SK-N-SH (cell line): ENCODE data around the gene SMAP1. TPM values are rescaled to one million over a fixed set of nuclear protein-coding genes. Genes with fewer than 3 reads are reported as not detected.

Source experiments
- CTCF ChIA-PET: fragments of 300-600, 350-600 bp; formaldehyde crosslinking; extraction: SDS; loops from one replicate; lab custom pipeline; 2021; lab: Yijun Ruan, JAX
- POLR2A ChIA-PET: fragments of 350-600 bp; sonication (Branson Sonifier 250); formaldehyde crosslinking; extraction: SDS; loops from one replicate; lab custom pipeline; 2020; ENCODE audit warnings: antibody characterized with exemption, inconsistent platforms; lab: Yijun Ruan, JAX
- DNase-seq: peaks from one replicate; pipeline ENCODE4 v3.0.0; 2012
- H2AFZ ChIP-seq: fragments of 200-600 bp; sonication (generic); 2 replicates; pipeline ENCODE4 v1.8.1; 2016; ENCODE audit warnings: antibody characterized with exemption, mild to moderate bottlenecking, low read depth
- H3F3A ChIP-seq: fragments of 200-600 bp; sonication (generic); replicated peaks from 2 replicates; pipeline ENCODE3; 2016; ENCODE audit warnings: antibody characterized with exemption, mild to moderate bottlenecking; ENCODE audit not compliant: insufficient read depth
- H3K27ac ChIP-seq, 2 experiments: fragments of 200-500 bp in 1 of 2; fragments of 200-600 bp in 1 of 2; sonication (Bioruptor generic) in 1 of 2; sonication (generic), shearing (Covaris generic) in 1 of 2; 2 replicates each; pipeline versions ENCODE4 v1.5.1 to v1.6.1; 2014 to 2016; ENCODE audit warnings: low read depth in 2 of 2, inconsistent platforms in 1 of 2, low read length in 1 of 2, mild to moderate bottlenecking in 1 of 2, mixed read lengths in 1 of 2
- H3K27me3 ChIP-seq: fragments of 200-600 bp; sonication (generic), shearing (Covaris generic); 2 replicates; pipeline ENCODE4 v1.6.1; 2016; ENCODE audit warnings: mixed run types; ENCODE audit not compliant: insufficient read depth
- H3K36me3 ChIP-seq, 2 experiments: fragments of 200-500 bp in 1 of 2; fragments of 200-600 bp in 1 of 2; sonication (Bioruptor generic) in 1 of 2; sonication (generic) in 1 of 2; replicated peaks in 1 of 2; 2 replicates each; pipeline versions ENCODE3 to v1.5.1; 2014 to 2016; ENCODE audit warnings: low read length in 1 of 2, mild to moderate bottlenecking in 1 of 2; ENCODE audit not compliant: insufficient read depth in 2 of 2, control insufficient read depth in 1 of 2
- H3K4me1 ChIP-seq, 2 experiments: fragments of 200-500 bp in 1 of 2; fragments of 200-600 bp in 1 of 2; sonication (Bioruptor generic) in 1 of 2; sonication (generic), shearing (Covaris generic) in 1 of 2; 2 replicates each; pipeline versions ENCODE4 v1.5.1 to v1.6.1; 2014 to 2016; ENCODE audit warnings: low read depth in 1 of 2, low read length in 1 of 2, mixed run types in 1 of 2; ENCODE audit not compliant: insufficient read depth in 2 of 2, control insufficient read depth in 1 of 2
- H3K4me2 ChIP-seq: fragments of 200-600 bp; sonication (generic), shearing (Covaris generic); 2 replicates; pipeline ENCODE4 v1.6.1; 2017; ENCODE audit warnings: mixed run types
- H3K4me3 ChIP-seq, 2 experiments: fragments of 200-500 bp in 1 of 2; fragments of 200-600 bp in 1 of 2; sonication (Bioruptor generic) in 1 of 2; sonication (generic), shearing (Covaris generic) in 1 of 2; 2 replicates each; pipeline versions ENCODE4 v1.5.1 to v1.8.1; 2014 to 2016; ENCODE audit warnings: low read depth in 2 of 2, inconsistent platforms in 1 of 2, low read length in 1 of 2, mild to moderate bottlenecking in 1 of 2, mixed read lengths in 1 of 2, moderate library complexity in 1 of 2
- H3K79me2 ChIP-seq: fragments of 200-600 bp; sonication (generic); 2 replicates; pipeline ENCODE4 v1.8.1; 2017; ENCODE audit warnings: mild to moderate bottlenecking; ENCODE audit not compliant: insufficient read depth
- H3K9ac ChIP-seq: fragments of 200-600 bp; sonication (generic); 2 replicates; pipeline ENCODE4 v1.6.1; 2017; ENCODE audit warnings: mixed run types
- H3K9me2 ChIP-seq: fragments of 200-600 bp; sonication (generic); 2 replicates; pipeline ENCODE4 v1.6.1; 2017; ENCODE audit warnings: mixed run types
- H3K9me3 ChIP-seq: fragments of 200-600 bp; sonication (generic); 2 replicates; pipeline ENCODE4 v1.6.1; 2017; ENCODE audit warnings: mixed run types, mild to moderate bottlenecking, moderate library complexity
- H4K20me1 ChIP-seq: fragments of 200-600 bp; sonication (generic); 2 replicates; pipeline ENCODE4 v1.6.1; 2017; ENCODE audit warnings: mild to moderate bottlenecking, mixed run types; ENCODE audit not compliant: insufficient read depth
- CHD2 ChIP-seq: fragments of 150-350 bp; IDR thresholded peaks from 2 replicates; pipeline ENCODE4 v1.6.1; 2018; ENCODE audit warnings: low read length; ENCODE audit not compliant: partially characterized antibody
- EZH2phosphoT487 ChIP-seq: fragments of 200-600 bp; sonication (generic); IDR thresholded peaks from 2 replicates; pipeline ENCODE4 v1.6.1; 2017; ENCODE audit warnings: low read depth, mixed run types, mild to moderate bottlenecking, antibody characterized with exemption, moderate library complexity, borderline replicate concordance
- FOSL2 ChIP-seq: IDR thresholded peaks from 2 replicates; pipeline ENCODE4 v1.4.0; 2012; ENCODE audit warnings: low read depth, mild to moderate bottlenecking, moderate library complexity, borderline replicate concordance
- FOXJ3 ChIP-seq: sonication (generic); formaldehyde crosslinking; IDR thresholded peaks from 2 replicates; pipeline ENCODE4 v1.5.1; 2020; ENCODE audit warnings: mild to moderate bottlenecking, missing genetic modification reagents
- GABPA ChIP-seq: IDR thresholded peaks from 2 replicates; pipeline ENCODE4 v1.4.0; 2012; ENCODE audit warnings: low read depth, mild to moderate bottlenecking
- GATA2 ChIP-seq: sonication (generic); formaldehyde crosslinking; IDR thresholded peaks from 2 replicates; pipeline ENCODE4 v1.5.0; 2020; ENCODE audit warnings: mild to moderate bottlenecking, missing genetic modification reagents
- IRF3 ChIP-seq: fragments of 150-350 bp; IDR thresholded peaks from 2 replicates; pipeline ENCODE4 v1.6.1; 2016; ENCODE audit warnings: mild to moderate bottlenecking, low read depth, low read length
- JUND ChIP-seq: IDR thresholded peaks from 2 replicates; pipeline ENCODE4 v1.4.0; 2012
- MAX ChIP-seq: IDR thresholded peaks from 2 replicates; pipeline ENCODE4 v1.4.0; 2012; ENCODE audit warnings: low read depth
- MEF2A ChIP-seq: IDR thresholded peaks from 2 replicates; pipeline ENCODE4 v1.4.0; 2012; ENCODE audit warnings: low read depth, borderline replicate concordance
- MXI1 ChIP-seq: IDR thresholded peaks from 2 replicates; pipeline ENCODE4 v1.6.1; 2012; ENCODE audit warnings: mild to moderate bottlenecking, low read depth, low read length, improper control_type of control experiment
- NFIC ChIP-seq: IDR thresholded peaks from 2 replicates; pipeline ENCODE4 v1.4.0; 2012; ENCODE audit warnings: borderline replicate concordance
- NRF1 ChIP-seq: IDR thresholded peaks from 2 replicates; pipeline ENCODE4 v1.6.1; 2012; ENCODE audit warnings: low read depth, mild to moderate bottlenecking, low read length
- RAD21 ChIP-seq: IDR thresholded peaks from 2 replicates; pipeline ENCODE4 v1.6.1; 2012; ENCODE audit warnings: mild to moderate bottlenecking, low read length
- RCOR1 ChIP-seq: fragments of 150-350 bp; IDR thresholded peaks from 2 replicates; pipeline ENCODE4 v1.6.1; 2017; ENCODE audit warnings: antibody characterized with exemption, low read length
- RFX5 ChIP-seq: IDR thresholded peaks from 2 replicates; pipeline ENCODE4 v1.6.1; 2012; ENCODE audit warnings: mild to moderate bottlenecking, improper control_type of control experiment, low read length
- SIN3A ChIP-seq: IDR thresholded peaks from 2 replicates; pipeline ENCODE4 v1.6.1; 2012; ENCODE audit warnings: low read depth, mild to moderate bottlenecking, low read length, moderate library complexity, borderline replicate concordance
- TAF1 ChIP-seq: IDR thresholded peaks from 2 replicates; pipeline ENCODE4 v1.6.1; 2012; ENCODE audit warnings: low read depth, mild to moderate bottlenecking, low read length, moderate library complexity, borderline replicate concordance
- TCF12 ChIP-seq: IDR thresholded peaks from 2 replicates; pipeline ENCODE4 v1.4.0; 2012
- TEAD4 ChIP-seq: IDR thresholded peaks from 2 replicates; pipeline ENCODE4 v1.4.0; 2012; ENCODE audit warnings: mild to moderate bottlenecking, borderline replicate concordance; ENCODE audit not compliant: insufficient read depth
- USF1 ChIP-seq: IDR thresholded peaks from 2 replicates; pipeline ENCODE4 v1.4.0; 2012; ENCODE audit warnings: low read depth, borderline replicate concordance
- YY1 ChIP-seq: IDR thresholded peaks from 2 replicates; pipeline ENCODE4 v1.4.0; 2012; ENCODE audit warnings: low read depth, mild to moderate bottlenecking
- WGBS: methylation state at CpG from one replicate; pipeline ENCODE4 v1.1.6; 2017; ENCODE audit warnings: low lambda C conversion rate; 5-methylcytosine and 5-hydroxymethylcytosine counted together
- polyA plus RNA-seq, 3 experiments: library from polyadenylated mRNA; depleted of rRNA; stranded (reverse); fragments of >200 nt; gene quantifications; 2 replicates each; pipeline ENCODE4 v1.2.3, GENCODE V29; 2012

The SMAP1 gene
- polyA plus RNA-seq, 1 of the 3 experiments (the other 2 are of a cell fraction), result 12.6 TPM

DNA sequence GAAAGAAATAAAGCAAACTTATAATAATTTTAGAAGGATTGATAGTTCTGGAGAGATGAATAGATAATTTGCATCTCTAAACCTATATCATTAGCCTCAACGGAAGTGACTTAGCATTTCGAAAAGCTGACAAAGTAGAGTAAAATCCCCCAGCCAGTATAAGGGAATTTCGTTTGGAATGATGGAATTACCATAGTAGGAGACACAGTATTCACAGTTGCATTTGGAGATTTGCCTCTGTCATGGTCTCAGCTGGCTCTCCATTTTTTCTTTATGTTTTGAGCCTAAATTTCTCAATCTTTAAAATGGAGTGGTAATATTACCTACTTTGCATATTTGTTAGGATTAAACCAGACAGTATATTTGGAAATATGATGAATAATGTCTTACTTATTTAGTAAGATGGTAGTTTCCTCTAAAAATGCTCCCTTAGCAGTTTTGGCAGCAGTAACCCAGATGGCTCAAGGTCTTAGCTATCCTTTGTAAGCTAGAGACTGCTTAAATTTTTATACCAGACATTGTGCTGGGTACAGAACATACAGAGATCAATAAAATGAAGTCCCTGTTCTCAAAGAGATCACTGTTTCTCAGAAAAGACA lies 58.2 kb downstream of the SMAP1 start:
- DNase-seq, result no peak
- Histone ChIP-seq H3K9ac (no peak overlapping the region), H3K79me2 (peaks cover 14% of the 10 kb centered on the region; the same call in 1 of the 2 replicates), H3K4me2 (no peak overlapping the region), H3K27ac (no peak overlapping the region), H3K4me3 (no peak overlapping the region), H4K20me1 (no peaks in the 10 kb centered on the region), H3K27me3 (no peaks in the 10 kb centered on the region), H3F3A (no peaks in the 10 kb centered on the region), H3K9me2 (no peaks in the 10 kb centered on the region), H3K9me3 (no peaks in the 10 kb centered on the region), H3K36me3 (peaks cover 0 to 3% of the 10 kb centered on the region in 2 experiments), H2AFZ (no peak overlapping the region), H3K4me1 (peaks cover 0 to 5% of the 10 kb centered on the region in 2 experiments; a peak in 2 of 4 replicates)
- POLR2A ChIA-PET, result no interaction called here
- TF ChIP-seq RCOR1, result no peak
- TF ChIP-seq SIN3A, result no peak
- TF ChIP-seq TCF12, result no peak
- no peak for TF ChIP-seq JUND
- no peak for TF ChIP-seq MXI1
- TF ChIP-seq GATA2 (CRISPR knock-in tag), result no peak
- no peak for TF ChIP-seq MAX
- no peak for TF ChIP-seq IRF3
- no peak for TF ChIP-seq TAF1
- TF ChIP-seq MEF2A, result no peak
- no peak for TF ChIP-seq NFIC
- no peak for TF ChIP-seq CHD2
- no peak for TF ChIP-seq RAD21
- CTCF ChIA-PET, result interaction anchor here (0.8 to 1.6 kb wide), 3 partner anchors 19 to 159 kb away, joined by 3 to 4 read pairs (median 3); no protein-coding TSS in a partner anchor
- WGBS, result 82% methylated on average over 3 of the region's 3 CpGs

DNA sequence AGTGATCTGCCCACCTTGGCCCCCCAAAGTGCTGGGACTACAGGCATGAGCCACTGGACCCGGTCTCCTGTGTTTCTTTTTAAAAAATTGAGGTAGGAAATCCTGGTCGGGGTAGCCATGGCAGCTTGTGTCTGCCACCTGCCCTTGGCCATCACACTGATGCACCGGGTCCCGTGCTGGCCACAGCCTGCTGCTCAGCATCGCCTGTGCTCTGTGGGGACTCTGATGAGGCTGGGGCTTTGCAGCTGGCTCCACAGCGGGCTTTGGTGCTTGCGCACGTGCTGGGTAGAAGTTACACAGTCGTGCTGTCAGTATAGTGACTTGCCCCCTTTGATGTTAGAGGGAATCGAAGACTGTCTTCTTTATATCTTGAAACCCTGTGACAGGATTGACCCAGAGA lies 66.7 kb downstream of the SMAP1 start:
- H4K20me1 ChIP-seq, result no peaks in the 10 kb centered on the region
- H3K36me3 ChIP-seq, result peaks cover 0 to 5% of the 10 kb centered on the region in 2 experiments
- 0 out of 2 replicates have a peak, but pooled peaks cover 2% of the 10 kb centered on the region for H3K9me3 ChIP-seq
- no peak overlapping the region for H3K27ac ChIP-seq
- H2AFZ ChIP-seq, result no peak overlapping the region
- no peak overlapping the region for H3K9ac ChIP-seq
- ChIA-PET POLR2A (no interaction called here), CTCF (no interaction called here)
- no peak overlapping the region for H3K4me3 ChIP-seq
- H3K79me2 ChIP-seq, result 0 out of 2 replicates have a peak, but pooled peaks cover 13% of the 10 kb centered on the region
- 93% methylated on average over 3 of the region's 10 CpGs for WGBS
- no peaks in the 10 kb centered on the region for H3K4me1 ChIP-seq
- peaks cover 6% of the 10 kb centered on the region for H3F3A ChIP-seq
- no peak overlapping the region for H3K4me2 ChIP-seq
- no peaks in the 10 kb centered on the region for H3K9me2 ChIP-seq
- TF ChIP-seq EZH2phosphoT487 (no peak), USF1 (no peak), GABPA (no peak), RFX5 (no peak), NFIC (no peak), NRF1 (no peak), TEAD4 (no peak), FOXJ3 (no peak), MAX (no peak), GATA2 (CRISPR knock-in tag) (no peak), JUND (no peak), RCOR1 (no peak), YY1 (no peak), FOSL2 (no peak)
- TF ChIP-seq, all 33 proteins: peak for 0
- no peak for DNase-seq
- H3K27me3 ChIP-seq, result no peaks in the 10 kb centered on the region
